Medulla oblongata (tissue), 1 donor: Measurements from ENCODE around the gene SCTR.
"Not testable (repeated sequence)": the region's sequence is repeated elsewhere in the genome, so short reads cannot be mapped to it uniquely, and the experiment has no call there.

Source experiments
- DNase-seq: peaks from one replicate; pipeline ENCODE4 v3.0.0-alpha.2; 2015; ENCODE audit errors: extremely low spot score

Gene SCTR

GRCh38 chr2:119415630-119416029 lies 108.7 kb downstream of the SCTR start:
- no peak for DNase-seq

GRCh38 chr2:119414894-119415293 lies 109.4 kb downstream of the SCTR start:
- DNase-seq = no peak

- DNase-seq = no peak
Observed at GRCh38 chr2:119409506-119409905, 114.8 kb downstream of the SCTR start.

- DNase-seq = no peak
Observed at GRCh38 chr2:119408221-119408619, 116.1 kb downstream of the SCTR start.

DNA sequence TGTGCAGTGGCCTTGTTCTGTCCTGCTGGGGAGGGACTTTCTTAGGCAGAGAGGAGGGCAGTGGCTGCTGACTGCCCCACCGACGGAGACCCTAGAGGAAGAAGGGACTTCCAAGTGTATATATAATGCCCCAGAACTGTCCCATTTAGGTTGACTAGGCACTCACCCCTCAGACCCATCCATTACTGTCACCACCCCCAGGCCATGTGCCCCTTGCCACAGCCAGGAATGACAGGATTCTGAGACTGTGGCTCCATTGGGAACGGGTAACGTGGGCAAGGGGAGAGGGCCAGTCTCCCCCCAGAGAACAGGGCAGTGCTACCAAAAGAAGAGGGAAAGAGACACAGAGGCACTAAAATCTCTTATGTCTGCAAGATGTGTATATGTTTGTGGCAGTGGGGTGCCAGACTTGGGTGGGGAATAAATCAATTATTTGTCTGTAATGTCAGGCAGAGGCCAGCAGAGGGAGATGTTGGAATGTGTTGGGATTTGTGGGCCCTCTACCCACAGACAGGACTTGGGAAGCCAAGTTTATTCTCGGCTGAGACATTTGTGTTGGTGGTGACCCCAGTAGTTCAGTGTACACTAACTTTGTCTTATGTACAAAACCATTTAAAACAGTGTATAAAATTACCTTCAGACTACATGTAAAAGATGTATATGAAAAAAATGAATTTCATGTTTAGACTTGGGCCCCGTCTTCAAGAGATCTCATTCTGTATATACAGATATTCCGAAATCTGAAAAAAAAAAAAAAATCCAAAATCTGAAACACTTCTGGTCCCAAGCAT lies 116.7 kb downstream of the SCTR start:
- peak; percentile 84 for DNase-seq

- no peak for DNase-seq
Observed at GRCh38 chr2:119405151-119405550, 119.1 kb downstream of the SCTR start.

GRCh38 chr2:119403618-119404017 lies 120.7 kb downstream of the SCTR start:
- not testable (repeated sequence) for DNase-seq

- no peak for DNase-seq
Observed at GRCh38 chr2:119402645-119403560, 121.4 kb downstream of the SCTR start.

- no peak for DNase-seq
Observed at GRCh38 chr2:119402106-119402505, 122.2 kb downstream of the SCTR start.

DNA sequence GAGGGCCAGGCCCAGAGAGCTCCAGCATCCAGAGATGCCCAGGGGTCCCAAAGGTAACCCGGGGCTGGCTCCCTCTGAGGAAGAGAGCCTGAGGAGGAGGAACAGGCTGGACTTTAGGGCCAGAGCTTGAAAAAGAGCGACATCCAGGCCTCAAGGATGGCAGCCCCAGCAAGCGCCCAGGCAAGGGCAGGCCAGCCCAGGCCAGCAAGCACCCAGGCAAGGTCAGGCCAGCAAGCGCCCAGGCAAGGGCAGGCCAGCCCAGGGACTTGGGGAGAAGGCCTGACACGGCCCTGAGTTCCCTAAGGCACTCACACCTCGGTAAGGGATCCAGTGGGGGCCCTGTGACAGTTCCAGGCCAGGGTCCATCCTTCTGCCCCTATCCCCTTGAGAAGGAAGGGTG lies 127.1 kb downstream of the SCTR start:
- DNase-seq = no peak

- DNase-seq = no peak
Observed at GRCh38 chr2:119393971-119394748, 130.1 kb downstream of the SCTR start.
